HepG2 (cell line): ENCODE results near the gene MYL2. TPM values are rescaled to one million over a fixed set of nuclear protein-coding genes. Genes with fewer than 3 reads are reported as not detected.

Experiments
- ATAC-seq: fragments of 200-7000 bp; cut with Tn5 transposase; 3 replicates; pipeline ENCODE4 v1.9.1; 2020; ENCODE audit warnings: mild to moderate bottlenecking, moderate library complexity
- BruUV-seq: library from RNA; stranded (reverse); fragments of 400-500 nt; replicated peaks from 2 replicates; lab custom pipeline; 2021; lab: Mats Ljungman, UMichigan
- CTCF ChIA-PET: fragments of 300-600 bp; formaldehyde crosslinking; extraction: SDS; loops from one replicate; lab custom pipeline; 2021; ENCODE audit warnings: low total read pairs, inconsistent platforms, low intra/inter-chr PET ratio; lab: Yijun Ruan, JAX
- POLR2A ChIA-PET: fragments of 350-600 bp; sonication (Branson Sonifier 250); formaldehyde crosslinking; loops from one replicate; lab custom pipeline; 2020; ENCODE audit warnings: antibody characterized with exemption, inconsistent platforms; lab: Yijun Ruan, JAX
- DNase-seq: peaks from one replicate; pipeline ENCODE4 v3.0.0-alpha.2; 2015; ENCODE audit warnings: low spot score
- FAIRE-seq: peaks from 3 replicates; lab custom pipeline; 2011; peaks lifted over from hg19 to GRCh38; lab: Jason Lieb, UNC
- H2AFZ ChIP-seq: one replicate; pipeline ENCODE4 v1.6.1; 2011; ENCODE audit warnings: low read length, inconsistent platforms
- H3K27ac ChIP-seq: fragments of 300-600 bp; 3 replicates; pipeline ENCODE4 v1.8.0; 2011; ENCODE audit warnings: mixed run types, mild to moderate bottlenecking, mixed read lengths, low read length, inconsistent platforms; ENCODE audit not compliant: insufficient read depth; ENCODE audit errors: extremely low read length
- H3K27me3 ChIP-seq, 2 experiments: fragments of 200-600 bp in 1 of 2; 2 replicates in 1 of 2; 3 replicates in 1 of 2; pipeline versions ENCODE4 v1.6.0 to v1.8.0; 2011; ENCODE audit warnings: low read length in 2 of 2, mild to moderate bottlenecking in 2 of 2, moderate library complexity in 2 of 2, inconsistent platforms in 1 of 2; ENCODE audit not compliant: insufficient read depth in 2 of 2, control insufficient read depth in 1 of 2
- H3K36me3 ChIP-seq, 2 experiments: fragments of 200-600 bp in 1 of 2; replicated peaks in 1 of 2; 2 replicates in 1 of 2; 3 replicates in 1 of 2; pipeline versions ENCODE4 v1.5.1 to v1.8.0; 2011; ENCODE audit warnings: low read length in 2 of 2, inconsistent platforms in 1 of 2; ENCODE audit not compliant: insufficient read depth in 2 of 2, control insufficient read depth in 1 of 2
- H3K4me1 ChIP-seq: 2 replicates; pipeline ENCODE4 v1.5.1; 2012; ENCODE audit warnings: low read length, inconsistent platforms; ENCODE audit not compliant: insufficient read depth
- H3K4me2 ChIP-seq: 2 replicates; pipeline ENCODE4 v1.6.0; 2011; ENCODE audit warnings: low read depth, low read length, inconsistent platforms
- H3K4me3 ChIP-seq, 3 experiments: fragments of 200-600 bp in 1 of 3; sonication (generic), shearing (Covaris generic) in 1 of 3; replicated peaks in 1 of 3; 2 replicates each; pipeline ENCODE4 v1.5.1; 2011 to 2016; ENCODE audit warnings: low read length in 3 of 3, inconsistent platforms in 2 of 3, low read depth in 2 of 3, mild to moderate bottlenecking in 2 of 3, control low read depth in 1 of 3, mixed read lengths in 1 of 3; ENCODE audit not compliant: insufficient read depth in 1 of 3
- H3K79me2 ChIP-seq: one replicate; pipeline ENCODE4 v1.6.1; 2011; ENCODE audit warnings: low read length, inconsistent platforms; ENCODE audit not compliant: insufficient read depth
- H3K9ac ChIP-seq: 2 replicates; pipeline ENCODE4 v1.6.0; 2011; ENCODE audit warnings: mild to moderate bottlenecking, low read depth, low read length, inconsistent platforms; ENCODE audit not compliant: insufficient read depth
- H3K9me3 ChIP-seq: 2 replicates; pipeline ENCODE4 v1.5.1; 2012; ENCODE audit warnings: mild to moderate bottlenecking, low read length
- H4K20me1 ChIP-seq: 2 replicates; pipeline ENCODE4 v1.6.0; 2011; ENCODE audit warnings: inconsistent platforms, mild to moderate bottlenecking, low read length, moderate library complexity; ENCODE audit not compliant: insufficient read depth
- GZF1 ChIP-seq: sonication (generic); formaldehyde crosslinking; IDR thresholded peaks from 2 replicates; pipeline ENCODE4 v1.5.1; 2020; ENCODE audit warnings: mild to moderate bottlenecking, missing genetic modification reagents
- HMG20B ChIP-seq: conservative IDR thresholded peaks from 2 replicates; pipeline ENCODE4 v1.6.1; 2016; ENCODE audit warnings: missing genetic modification reagents, missing compliant biosample characterization
- HNF4G ChIP-seq, 2 experiments: sonication (generic) in 1 of 2; formaldehyde crosslinking in 1 of 2; IDR thresholded peaks; 2 replicates each; pipeline versions ENCODE4 v1.4.0 to v1.6.1; 2011 to 2020; ENCODE audit warnings: borderline replicate concordance in 2 of 2, low read depth in 2 of 2, mild to moderate bottlenecking in 2 of 2, low read length in 1 of 2, missing genetic modification reagents in 1 of 2, moderate library complexity in 1 of 2
- PRMT3 ChIP-seq: sonication (generic); formaldehyde crosslinking; IDR thresholded peaks from 2 replicates; pipeline ENCODE4 v1.8.1; 2022; ENCODE audit warnings: low read depth, mild to moderate bottlenecking, moderate library complexity, missing genetic modification reagents, borderline replicate concordance
- PTBP1 ChIP-seq: fragments of 200-400 bp; formaldehyde crosslinking; IDR thresholded peaks from 2 replicates; pipeline ENCODE4 v1.6.1; 2018; ENCODE audit warnings: low read length, low read depth; ENCODE audit not compliant: poor library complexity, severe bottlenecking
- REST ChIP-seq, 2 experiments: IDR thresholded peaks; 2 replicates each; pipeline ENCODE4 v1.6.1; 2011 to 2012; ENCODE audit warnings: low read length in 2 of 2, borderline replicate concordance in 1 of 2, low read depth in 1 of 2, mild to moderate bottlenecking in 1 of 2, moderate library complexity in 1 of 2
- TCF7L2 ChIP-seq: IDR thresholded peaks from 2 replicates; pipeline ENCODE4 v1.6.1; 2011; ENCODE audit warnings: mild to moderate bottlenecking, low read depth, low read length, moderate library complexity
- ZFP37 ChIP-seq: sonication (generic); formaldehyde crosslinking; IDR thresholded peaks from 2 replicates; pipeline ENCODE4 v1.4.0; 2020; ENCODE audit warnings: missing genetic modification reagents, borderline replicate concordance
- ZNF280B ChIP-seq: sonication (generic); formaldehyde crosslinking; IDR thresholded peaks from 2 replicates; pipeline ENCODE4 v1.5.0; 2020; ENCODE audit warnings: missing genetic modification reagents, mild to moderate bottlenecking, borderline replicate concordance
- WGBS: methylation state at CpG from one replicate; pipeline ENCODE4 v1.1.6; 2017; ENCODE audit warnings: low lambda C conversion rate; 5-methylcytosine and 5-hydroxymethylcytosine counted together
- in situ Hi-C: cut with HindIII; loops from 2 replicates; pipeline ENCODE4 v1.10.0; 2017; ENCODE audit warnings: low pct_unique_long_range_greater_than_20kb; ENCODE audit not compliant: extremely low pct_ligation_motif_present
- intact Hi-C: fragments of 100-400 bp; cut with micrococcal nuclease; formaldehyde crosslinking; loops from one replicate; pipeline ENCODE4 v1.10.0; 2022; ENCODE audit not compliant: unreplicated experiment
- polyA plus RNA-seq, 8 experiments: library from polyadenylated mRNA; depleted of rRNA in 3 of 8; stranded (reverse) in 7 of 8; unstranded in 1 of 8; fragments of >200 nt; fragmentation: Illumina TruSeq in 4 of 8; extraction: Trizol in 4 of 8; gene quantifications; 2 replicates each; pipeline versions ENCODE4 v1.2.1 to v1.2.3, GENCODE V29; 2011 to 2016; ENCODE audit warnings: low read depth in 4 of 8, missing spikeins in 1 of 8, mixed read lengths in 1 of 8; ENCODE audit not compliant: insufficient read depth in 1 of 8
- total RNA-seq, 5 experiments: library from RNA; depleted of rRNA; stranded (reverse); fragments of >200 nt; fragmentation: Illumina TruSeq; extraction: Trizol; gene quantifications; 2 replicates each; pipeline ENCODE4 v1.2.3, GENCODE V29; 2016; ENCODE audit warnings: low read depth in 1 of 5
- TF ChIP-seq, protein P1 (sequence below): sonication (generic); formaldehyde crosslinking; IDR thresholded peaks from 2 replicates; pipeline ENCODE4 v1.9.0; 2022; ENCODE audit warnings: low read depth, missing genetic modification reagents
- TF ChIP-seq, protein P2 (sequence below): sonication (generic); formaldehyde crosslinking; IDR thresholded peaks from 2 replicates; pipeline ENCODE4 v1.4.0; 2020; ENCODE audit warnings: missing genetic modification reagents
- TF ChIP-seq, protein P3 (sequence below): sonication (generic); formaldehyde crosslinking; IDR thresholded peaks from 2 replicates; pipeline ENCODE4 v1.5.0; 2020; ENCODE audit warnings: missing genetic modification reagents, mild to moderate bottlenecking, borderline replicate concordance

MYL2 gene
- total and polyA plus RNA-seq, 2 of the 13 experiments (the other 11 are each of a cell fraction or from before 2014, with no cell fraction given): not detected

DNA sequence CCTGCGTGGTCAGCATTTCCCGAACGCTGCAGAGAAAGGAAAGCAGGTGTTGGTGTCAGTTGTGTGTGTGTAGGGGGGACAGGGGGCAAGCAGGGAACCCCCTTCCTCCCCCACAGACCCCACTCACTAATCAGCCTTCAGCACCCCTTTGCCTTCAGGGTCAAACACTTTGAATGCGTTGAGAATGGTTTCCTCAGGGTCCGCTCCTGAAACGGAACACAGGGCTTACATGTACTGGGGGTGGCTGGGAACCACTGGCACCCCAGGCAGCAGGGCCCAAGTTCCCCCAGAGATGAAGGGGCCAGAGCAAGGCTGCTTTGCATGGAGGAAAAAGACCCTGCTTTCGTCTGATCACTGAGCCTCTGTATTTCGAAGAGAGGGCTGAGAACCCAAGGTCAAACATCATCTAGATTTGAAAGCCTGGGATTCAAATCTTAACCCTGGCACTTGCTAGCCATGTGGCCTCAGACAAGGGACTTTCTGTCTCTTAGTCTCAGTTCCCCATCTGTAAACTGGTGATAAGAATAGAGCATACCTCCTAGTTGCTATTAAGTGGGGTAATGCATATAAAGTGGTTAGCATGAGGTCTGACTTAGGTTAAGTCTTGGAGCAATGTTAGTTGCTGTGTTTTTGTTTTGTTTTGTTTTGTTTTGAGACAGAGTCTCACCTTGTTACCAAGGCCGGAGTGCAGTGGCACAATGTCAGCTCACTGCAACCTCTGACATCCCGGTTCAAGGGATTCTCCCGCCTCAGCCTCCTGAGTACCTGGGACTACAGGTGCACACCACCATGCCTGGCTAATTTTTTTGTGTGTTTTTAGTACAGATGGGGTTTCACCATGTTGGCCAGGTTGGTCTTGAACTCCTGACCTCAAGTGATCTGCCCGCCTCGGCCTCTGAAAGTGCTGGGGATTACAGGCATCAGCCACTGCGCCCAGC is 7.0 kb downstream of the MYL2 start:
- no peak overlapping the region for H3K9ac ChIP-seq
- 29% methylated on average over 10 of the region's 14 CpGs for WGBS
- H3K79me2 ChIP-seq: no peaks in the 10 kb centered on the region
- no peaks in the 10 kb centered on the region for H3K9me3 ChIP-seq
- POLR2A ChIA-PET: no interaction called here
- no peaks in the 10 kb centered on the region for H3K36me3 ChIP-seq
- no peaks in the 10 kb centered on the region for H4K20me1 ChIP-seq
- H3K4me3 ChIP-seq: no peak overlapping the region
- BruUV-seq: no TSS peak
- in situ Hi-C loops (no loop called here), intact Hi-C loops (no loop called here)
- TF ChIP-seq GZF1 (CRISPR knock-in tag) (no peak), TCF7L2 (no peak), ZFP37 (no peak), PTBP1 (no peak), ZNF280B (CRISPR knock-in tag) (no peak), REST (IDR thresholded peaks at IDR 0.05; ENCODE audit: borderline replicate concordance in 1 of 2, low read depth in 1 of 2, low read length in 2 of 2) (no peak), HNF4G (IDR thresholded peaks at IDR 0.05; ENCODE audit: borderline replicate concordance, low read depth, low read length) (no peak), HNF4G (CRISPR knock-in tag; IDR thresholded peaks at IDR 0.05; ENCODE audit: borderline replicate concordance, low read depth) (no peak), PRMT3 (CRISPR knock-in tag) (no peak), HMG20B (CRISPR knock-in tag) (no peak)
- TF ChIP-seq, protein P1, sequence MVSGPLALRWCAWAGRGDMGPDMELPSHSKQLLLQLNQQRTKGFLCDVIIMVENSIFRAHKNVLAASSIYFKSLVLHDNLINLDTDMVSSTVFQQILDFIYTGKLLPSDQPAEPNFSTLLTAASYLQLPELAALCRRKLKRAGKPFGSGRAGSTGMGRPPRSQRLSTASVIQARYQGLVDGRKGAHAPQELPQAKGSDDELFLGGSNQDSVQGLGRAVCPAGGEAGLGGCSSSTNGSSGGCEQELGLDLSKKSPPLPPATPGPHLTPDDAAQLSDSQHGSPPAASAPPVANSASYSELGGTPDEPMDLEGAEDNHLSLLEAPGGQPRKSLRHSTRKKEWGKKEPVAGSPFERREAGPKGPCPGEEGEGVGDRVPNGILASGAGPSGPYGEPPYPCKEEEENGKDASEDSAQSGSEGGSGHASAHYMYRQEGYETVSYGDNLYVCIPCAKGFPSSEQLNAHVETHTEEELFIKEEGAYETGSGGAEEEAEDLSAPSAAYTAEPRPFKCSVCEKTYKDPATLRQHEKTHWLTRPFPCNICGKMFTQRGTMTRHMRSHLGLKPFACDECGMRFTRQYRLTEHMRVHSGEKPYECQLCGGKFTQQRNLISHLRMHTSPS: no peak
- TF ChIP-seq, protein P2, sequence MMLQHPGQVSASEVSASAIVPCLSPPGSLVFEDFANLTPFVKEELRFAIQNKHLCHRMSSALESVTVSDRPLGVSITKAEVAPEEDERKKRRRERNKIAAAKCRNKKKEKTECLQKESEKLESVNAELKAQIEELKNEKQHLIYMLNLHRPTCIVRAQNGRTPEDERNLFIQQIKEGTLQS (CRISPR knock-in tag): no peak
- TF ChIP-seq, protein P3, sequence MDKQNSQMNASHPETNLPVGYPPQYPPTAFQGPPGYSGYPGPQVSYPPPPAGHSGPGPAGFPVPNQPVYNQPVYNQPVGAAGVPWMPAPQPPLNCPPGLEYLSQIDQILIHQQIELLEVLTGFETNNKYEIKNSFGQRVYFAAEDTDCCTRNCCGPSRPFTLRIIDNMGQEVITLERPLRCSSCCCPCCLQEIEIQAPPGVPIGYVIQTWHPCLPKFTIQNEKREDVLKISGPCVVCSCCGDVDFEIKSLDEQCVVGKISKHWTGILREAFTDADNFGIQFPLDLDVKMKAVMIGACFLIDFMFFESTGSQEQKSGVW: no peak
- CTCF ChIA-PET: no interaction called here
- H3K4me2 ChIP-seq: no peak overlapping the region
- H3K27ac ChIP-seq: no peak overlapping the region
- ATAC-seq: no peak
- H3K4me1 ChIP-seq: no peaks in the 10 kb centered on the region
- H3K27me3 ChIP-seq: peaks cover 0 to 18% of the 10 kb centered on the region in 2 experiments; a peak in 4 of 5 replicates
- no peak for FAIRE-seq
- H2AFZ ChIP-seq: no peak overlapping the region
- DNase-seq: no peak
